GM19025 (cell line): ENCODE measurements around the gene BTBD16.

Experiments used
- ATAC-seq: cut with Tn5 transposase; IDR thresholded peaks from one replicate; pipeline ENCODE4 v1.9.1; 2021; ENCODE audit warnings: mild to moderate bottlenecking, low read depth, moderate library complexity; ENCODE audit not compliant: unreplicated experiment

The BTBD16 gene

DNA sequence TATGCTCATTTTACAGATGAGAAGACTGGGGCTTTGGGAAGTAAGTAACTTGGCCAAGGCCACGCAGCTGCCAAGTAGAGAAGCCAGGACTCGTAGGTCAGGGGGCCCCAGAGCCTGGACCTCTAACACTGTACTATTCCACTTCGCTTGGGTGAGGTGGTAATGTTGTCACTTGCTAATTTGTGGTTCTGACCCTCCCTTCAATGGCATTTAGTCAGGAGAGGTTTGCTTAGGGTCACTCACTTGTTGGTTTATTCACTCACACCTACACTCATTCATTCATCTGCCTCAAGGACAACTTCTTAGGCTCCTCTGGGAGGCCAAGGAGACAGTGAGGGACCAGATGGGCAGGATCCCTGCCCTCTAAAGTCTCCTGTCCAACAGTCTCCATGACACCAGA lies 21.3 kb downstream of the BTBD16 start:
- ATAC-seq: no peak

DNA sequence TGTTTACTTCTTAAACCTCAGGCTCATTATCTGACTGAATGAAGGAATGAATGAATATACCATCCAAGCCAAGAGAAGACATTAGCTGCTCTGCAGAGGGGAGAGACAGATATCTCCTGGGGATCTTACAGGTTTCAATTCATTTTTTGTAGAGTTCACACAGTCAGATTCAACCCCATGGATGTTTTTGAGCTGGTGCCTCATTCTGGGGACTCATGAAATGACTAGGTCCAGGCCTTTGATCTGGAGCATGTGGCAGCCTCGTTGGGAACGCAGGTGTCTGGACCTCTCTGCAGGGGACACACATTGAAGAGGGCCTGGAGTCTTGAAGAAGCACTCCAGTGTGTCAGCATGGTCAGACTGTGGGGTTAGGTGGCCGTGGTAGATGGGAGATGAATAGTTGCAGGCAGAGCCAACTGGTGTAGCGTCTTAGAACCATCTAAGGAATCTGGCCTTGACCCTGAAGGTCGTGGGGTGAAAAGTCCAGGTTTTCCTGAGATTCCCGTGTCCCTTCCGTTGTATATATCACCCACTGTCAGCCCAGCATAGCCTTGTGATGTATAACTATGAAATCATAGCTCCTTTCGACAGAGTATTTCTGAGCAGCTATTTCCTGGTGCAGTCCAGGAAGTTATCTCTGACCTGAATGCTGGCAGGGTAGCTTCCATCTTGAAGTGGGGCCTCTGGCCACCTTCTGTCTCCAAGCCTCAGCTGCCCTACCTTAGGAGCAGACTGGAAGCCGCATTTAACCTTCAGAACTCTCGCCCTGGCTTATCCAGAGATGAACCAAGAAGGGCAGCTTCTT lies 22.3 kb downstream of the BTBD16 start:
- ATAC-seq: no peak

DNA sequence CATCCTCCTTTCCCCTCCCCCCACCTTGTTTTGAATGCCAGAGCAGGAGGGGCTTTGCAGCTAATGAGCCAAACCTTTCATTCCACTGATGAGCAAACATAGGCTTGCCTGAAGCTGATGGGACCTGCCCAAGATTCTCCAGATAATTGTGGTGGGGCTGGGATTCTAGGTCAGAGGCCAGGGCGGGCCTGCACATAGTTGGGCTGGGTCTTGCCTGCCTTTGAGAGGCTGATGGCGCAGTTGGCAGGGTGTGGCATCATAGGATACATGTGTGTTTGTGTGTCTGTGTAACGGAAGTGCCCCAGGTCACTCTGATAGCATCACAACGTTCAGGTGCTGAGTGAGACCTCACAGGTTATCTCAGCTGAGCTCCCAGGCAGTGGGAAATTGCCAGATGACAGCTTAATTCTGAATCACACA lies 22.9 kb downstream of the BTBD16 start:
- no peak for ATAC-seq

DNA sequence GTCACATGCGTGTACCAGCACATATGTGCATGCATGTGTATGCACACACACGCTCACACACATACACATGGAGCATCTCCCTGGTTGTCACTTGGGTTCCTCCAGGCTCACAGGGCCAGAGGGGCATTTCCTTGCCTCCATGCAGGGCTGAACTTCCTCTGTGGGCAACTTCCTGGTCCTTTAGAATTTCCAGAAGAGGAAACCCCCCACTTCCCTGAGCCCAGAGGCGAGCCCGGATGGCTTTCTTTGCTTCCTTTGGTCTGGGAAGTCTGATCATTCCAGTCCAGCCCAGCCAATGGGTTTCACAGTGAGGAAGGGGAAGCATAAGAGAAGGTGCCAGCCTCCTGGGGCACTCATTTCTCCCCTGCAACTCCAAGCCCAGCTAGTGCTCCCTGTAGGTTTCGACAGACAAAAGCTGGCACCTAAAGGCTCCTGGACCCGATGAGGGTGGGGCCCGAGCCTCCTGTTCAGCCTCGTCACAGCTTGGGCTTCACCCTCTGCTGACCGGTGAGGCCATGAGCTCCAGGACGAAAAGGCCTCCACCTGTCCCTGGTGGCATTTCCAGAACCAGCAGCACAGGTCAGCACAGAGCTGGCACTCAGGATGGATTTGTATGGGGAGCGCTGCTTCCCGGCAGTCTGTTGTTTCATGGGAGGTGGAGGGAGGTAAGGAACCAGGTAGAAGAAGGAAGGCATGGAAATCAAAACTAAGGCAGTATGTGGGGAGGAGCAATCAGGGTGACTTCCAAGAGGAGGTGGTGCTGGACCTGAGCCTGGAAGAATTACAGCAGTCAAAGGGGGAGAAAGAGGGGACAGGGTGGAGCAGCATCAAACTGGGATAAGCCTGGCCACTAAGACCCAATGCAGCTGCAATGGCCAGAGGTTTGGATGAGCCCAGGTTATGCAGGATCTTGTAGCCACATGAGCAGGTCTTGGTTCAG lies 23.7 kb downstream of the BTBD16 start:
- ATAC-seq: no peak

DNA sequence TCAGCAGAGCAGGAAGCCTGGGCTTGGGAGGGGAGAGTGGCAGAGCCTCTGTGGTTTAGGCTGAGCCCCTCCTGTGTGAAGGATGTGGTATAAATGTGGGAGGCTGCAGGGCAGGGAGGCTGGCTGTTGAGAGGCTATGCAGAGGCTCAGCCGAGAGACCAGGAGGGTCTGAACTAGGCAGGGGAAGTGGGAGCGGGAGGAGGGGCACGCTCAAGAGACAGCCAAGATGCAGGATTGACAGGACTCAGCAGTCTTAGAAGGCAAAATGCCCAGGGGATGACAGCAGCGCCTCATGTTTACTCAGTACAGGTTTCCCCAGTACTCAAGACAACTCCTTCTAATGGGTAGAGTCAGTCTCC lies 24.3 kb downstream of the BTBD16 start:
- ATAC-seq: no peak

DNA sequence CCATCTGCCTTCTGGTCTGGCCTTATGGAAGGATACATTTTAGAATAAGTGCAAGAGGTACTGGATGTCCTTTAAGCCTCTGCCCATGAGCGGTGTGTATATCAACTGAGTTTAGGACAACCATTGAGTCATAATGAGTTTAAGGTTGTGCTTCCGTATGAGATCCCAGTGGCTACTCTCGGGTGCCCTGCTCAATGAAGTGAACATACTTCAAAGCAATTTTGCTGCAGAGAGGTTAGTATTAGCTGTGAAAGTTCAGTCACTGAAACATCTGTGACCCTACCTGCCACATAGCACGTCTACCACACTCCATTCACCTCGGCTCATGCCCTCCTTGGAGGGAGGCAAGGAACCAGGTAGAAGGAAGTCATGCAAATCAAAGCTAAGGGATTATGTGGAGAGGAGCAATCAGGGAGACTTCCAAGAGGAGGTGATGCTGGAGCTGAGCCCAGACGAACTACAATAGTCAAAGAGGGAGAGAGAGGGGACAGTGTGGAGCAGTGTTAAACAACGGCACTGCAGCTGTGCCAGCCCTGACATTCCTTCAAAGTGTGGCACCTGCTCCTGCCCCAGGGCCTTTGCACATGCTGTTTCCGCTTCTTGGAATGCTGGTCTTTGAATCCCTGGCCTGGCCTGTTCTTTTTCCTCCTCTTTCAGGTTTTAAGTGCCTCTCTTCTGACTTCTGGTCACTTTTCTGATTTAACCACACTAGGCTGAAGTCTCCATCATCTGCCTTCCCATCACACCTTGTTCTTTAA lies 25.4 kb downstream of the BTBD16 start:
- no peak for ATAC-seq

DNA sequence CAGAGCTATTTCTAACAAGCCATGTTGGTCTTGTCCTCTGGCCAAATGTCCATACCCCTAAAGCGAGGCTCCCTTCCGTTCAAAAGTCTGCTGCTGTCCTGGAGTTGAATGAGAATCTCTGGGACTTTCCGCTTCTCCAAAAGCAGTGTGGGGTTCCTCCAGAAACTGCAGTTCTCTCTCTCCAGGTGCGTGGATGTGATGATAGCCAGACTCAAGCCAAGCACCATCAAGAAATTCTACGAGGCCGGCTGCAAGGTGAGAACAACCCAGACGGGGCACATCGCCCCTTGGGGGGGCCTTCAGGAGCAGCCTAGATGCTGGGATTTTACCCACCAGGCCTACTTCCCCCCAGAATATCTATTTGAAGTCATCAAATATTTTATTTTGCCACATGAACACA lies 26.5 kb downstream of the BTBD16 start:
- no peak for ATAC-seq

DNA sequence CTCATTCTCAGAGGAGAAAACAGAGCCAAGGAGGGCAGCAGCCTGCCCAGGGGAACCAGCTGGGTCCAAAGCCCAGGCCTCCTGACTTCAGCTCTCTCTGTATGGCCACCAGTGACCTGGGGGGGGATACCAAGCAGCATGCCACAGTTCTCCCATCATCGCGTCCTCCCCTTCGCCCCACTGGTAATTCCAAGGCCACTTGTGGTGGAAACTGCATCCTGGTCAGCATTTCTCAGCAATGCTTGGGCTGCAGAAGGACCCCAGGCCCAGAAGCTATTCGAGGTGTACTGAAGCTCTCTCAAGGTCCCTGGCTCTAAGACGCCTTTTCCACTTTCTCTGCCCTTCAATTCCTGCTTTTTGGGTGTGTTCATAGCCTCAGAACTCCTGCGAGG lies 27.1 kb downstream of the BTBD16 start:
- ATAC-seq: no peak

DNA sequence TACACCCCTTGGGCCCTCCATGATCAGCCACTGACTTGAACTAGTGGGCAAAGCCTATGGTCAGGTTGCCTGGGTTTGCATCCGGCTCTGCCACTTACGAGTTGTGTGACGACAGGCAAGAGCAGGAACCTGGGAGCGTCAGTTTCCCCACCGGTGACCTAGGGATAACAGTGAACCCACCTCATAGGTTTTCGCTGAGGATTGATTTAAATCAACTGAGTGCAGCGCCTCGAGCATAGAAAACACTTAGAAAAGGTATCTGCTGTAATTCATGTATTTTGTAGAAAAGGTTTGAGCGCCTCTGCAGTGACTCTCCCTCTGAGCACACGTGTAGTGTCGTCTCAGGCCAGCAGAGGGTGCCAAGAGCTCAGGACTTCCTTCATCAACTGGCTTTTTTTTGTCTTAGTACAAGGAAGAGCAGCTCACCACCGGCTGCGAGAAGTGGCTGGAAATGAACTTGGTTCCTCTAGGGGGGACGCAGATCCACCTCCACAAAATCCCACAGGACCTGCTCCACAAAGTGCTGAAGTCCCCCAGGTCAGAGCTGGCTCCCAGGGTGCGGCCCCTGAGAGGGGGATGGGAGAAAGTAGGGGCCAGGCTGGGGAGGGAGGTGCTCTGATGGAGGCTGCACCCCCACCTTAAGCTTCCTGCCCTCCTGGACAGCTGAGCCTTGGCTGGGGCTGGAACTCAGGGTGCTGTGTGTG lies 27.7 kb downstream of the BTBD16 start:
- no peak for ATAC-seq

DNA sequence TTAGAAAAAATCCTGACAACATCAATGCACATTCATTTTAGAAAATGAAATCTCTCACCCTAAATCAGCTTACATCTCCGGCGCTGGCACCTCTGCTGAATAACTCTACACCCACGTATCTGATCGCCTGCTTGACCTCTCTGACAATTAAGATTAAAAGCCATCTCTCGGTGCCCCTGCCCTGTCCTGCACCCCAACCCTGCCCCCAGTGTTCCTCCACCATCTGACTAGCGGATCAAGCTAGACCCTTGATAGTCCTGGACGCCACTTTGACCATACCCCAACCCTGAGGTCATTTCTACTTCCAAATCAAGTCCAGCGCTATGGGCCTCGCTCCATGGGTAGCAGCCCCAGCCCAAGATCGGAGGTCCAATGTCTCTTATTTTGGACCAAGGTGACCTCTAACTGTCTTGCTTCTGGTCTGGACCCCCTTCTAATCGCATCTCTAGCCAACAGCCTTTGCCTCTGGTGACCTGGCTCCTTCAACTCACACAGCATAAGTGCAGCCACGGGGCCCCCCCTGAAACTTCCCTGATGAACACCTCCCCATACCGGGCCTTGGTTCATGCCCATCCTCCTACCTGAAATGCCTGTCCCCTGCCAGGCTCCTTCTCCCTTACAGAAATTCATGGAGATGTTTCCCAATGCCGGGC lies 28.5 kb downstream of the BTBD16 start:
- no peak for ATAC-seq

DNA sequence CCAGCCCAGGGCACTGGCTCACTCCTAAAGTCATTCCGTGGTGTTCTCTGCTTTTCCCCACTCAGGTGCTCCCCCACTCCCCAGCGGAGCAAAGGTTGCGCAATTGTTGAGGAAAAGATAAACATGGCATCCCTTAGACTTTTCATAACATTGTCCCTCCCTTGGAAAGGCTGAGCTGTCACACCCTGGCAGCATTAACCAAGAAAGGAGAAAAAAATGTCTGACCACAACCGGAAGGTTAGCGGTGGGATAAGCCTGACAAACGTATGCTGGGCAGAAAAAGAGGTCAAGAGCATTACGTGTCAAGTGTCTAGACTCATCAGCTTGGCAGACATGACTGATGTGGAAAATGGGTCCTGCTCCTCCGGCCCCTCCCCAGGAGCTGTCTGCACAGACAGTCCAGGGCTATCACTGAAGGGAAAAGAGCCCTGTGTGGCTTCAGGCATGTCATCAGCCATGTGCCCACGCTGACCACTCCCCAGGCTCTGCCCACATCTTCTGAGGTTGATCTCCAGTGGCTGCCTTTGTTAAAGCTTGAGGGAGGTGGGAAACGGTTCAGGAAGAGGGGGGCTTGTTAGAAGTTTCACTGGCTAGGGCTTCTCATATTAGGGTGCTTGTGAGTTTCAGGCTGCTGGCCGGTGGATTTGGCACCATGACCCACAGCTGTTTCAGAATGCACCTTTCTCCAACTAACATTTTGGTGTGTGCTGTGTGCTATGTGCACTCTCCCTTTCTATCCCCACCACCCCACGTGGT lies 30.1 kb downstream of the BTBD16 start:
- ATAC-seq: no peak

DNA sequence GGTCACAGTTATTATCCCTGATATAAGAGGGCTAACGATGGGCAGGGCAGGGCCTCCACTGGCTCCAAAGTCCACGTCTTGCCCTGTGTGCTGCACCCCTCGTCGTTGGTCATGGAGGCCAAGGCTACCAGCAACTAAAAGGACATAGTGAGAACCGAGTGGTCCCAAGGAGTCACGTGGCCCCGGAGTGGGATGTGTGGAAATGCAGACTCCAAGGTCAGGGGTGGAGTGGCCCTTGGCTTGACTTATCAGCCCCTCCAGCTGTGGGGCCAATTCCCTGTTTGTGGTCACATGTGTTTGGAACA lies 30.7 kb downstream of the BTBD16 start:
- no peak for ATAC-seq

DNA sequence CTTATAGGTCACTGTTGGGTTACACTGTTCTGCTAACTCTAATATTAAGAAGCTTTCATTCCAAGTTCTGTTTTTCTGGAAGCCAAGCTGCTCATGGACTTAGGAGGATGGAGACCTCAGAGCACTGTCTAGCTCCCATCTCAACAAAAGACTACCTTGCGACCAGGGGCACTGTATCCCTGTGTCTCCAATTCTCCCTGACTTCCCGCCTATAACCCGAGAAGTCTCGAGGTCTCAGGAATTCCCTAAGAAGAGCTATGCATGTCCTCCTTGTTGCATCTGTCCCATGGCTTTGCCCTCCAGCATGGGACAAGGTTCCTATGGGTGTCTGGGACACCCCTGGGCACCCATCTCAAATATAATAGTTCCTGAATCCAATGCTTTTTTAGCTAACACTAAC lies 31.2 kb downstream of the BTBD16 start:
- ATAC-seq: no peak

DNA sequence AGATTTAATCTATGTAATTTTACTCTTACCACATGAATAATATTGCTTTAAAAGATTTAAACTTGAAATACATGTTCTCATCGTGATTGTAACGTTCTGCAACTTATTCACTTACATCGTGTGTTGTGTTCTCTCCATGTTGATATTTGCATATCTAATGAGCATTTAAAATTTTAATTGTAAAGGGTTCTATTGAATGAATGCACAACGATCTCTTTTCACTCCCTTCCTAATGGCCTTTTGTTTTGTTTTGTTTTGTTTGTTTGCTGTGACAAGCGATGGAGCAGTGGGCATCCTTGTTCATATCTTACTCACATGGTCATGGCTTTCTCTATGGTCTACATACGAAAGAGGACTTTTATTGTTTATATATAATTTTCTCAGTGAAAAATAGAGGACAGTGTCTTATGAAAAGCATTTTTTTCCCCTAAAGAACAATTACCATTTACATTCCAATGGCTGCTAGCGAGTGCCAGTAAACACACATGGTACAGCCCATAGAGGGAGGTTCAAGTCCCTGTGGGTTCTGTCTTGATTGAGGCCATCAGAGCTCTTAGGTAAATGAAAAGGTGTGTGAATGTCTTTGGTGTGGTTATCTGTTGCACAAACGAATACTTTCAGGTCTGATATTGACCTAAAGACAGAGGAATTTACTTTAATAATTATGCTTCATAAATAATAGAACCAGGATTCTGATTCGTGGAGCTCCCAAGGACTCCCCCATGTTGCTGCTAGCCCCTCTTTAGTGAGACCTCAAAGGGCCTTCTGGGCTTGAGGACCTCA lies 32.4 kb downstream of the BTBD16 start:
- no peak for ATAC-seq

DNA sequence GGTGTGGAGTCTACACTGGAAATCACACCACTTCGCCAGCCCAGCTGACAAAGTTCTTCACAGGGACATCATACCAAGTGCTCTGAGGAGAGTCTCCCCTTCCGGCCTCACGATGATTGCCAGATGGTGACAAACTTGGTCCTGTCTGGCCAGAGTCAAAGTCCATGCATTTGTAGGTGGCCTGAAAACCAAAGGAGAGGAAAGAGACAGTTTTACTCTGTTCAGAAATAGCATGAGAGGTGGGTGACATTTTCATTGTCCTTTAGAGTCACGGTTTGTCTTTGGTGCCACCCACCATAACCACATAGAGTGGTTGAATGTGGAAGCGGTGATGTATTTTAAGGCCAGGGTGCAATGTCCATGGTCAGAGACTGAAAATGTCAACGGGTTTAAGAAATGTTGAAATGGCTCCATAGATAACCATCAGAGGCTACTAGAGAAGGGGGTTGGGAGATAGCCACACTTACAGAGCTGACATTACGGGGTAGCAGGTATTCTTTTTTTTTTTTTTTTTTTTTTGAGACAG lies 33.0 kb downstream of the BTBD16 start:
- ATAC-seq: no peak

DNA sequence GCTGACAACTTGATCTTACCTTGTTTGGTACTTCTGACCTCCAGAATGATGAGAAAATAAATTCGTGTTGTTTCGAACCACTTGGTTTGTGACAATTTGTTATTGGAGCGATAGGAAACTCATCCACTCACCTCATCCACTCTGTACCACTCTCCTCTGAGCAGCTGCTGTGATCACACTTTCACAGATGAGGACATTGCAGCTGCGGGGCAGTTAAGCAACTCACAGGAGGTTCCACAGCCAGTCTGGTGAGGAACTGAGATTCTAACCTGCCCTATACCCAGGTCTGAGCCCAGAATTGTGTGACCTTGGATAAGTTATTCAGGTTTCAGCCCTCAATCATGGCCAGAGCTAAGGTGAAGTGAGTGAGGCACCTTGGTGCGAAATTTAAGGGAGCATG lies 35.2 kb downstream of the BTBD16 start:
- no peak for ATAC-seq

DNA sequence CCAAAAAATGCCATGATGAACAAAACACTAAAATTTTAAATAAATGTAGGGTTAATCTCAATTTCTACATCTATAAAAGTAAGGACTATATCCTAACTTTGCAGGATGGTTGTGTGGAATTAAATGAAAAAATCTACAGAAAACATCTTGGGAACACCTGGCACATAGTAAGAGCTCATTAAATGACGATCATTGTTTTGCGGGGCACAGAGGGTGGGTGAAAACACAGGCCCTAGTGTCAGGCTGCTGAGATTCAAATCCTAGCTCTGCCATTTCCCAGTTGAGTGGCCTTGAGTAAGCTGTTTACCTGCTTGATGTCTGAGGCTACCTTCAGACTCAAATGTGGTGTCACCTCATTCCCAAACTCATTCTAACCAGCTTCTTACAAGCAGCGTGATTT lies 35.6 kb downstream of the BTBD16 start:
- ATAC-seq: no peak

DNA sequence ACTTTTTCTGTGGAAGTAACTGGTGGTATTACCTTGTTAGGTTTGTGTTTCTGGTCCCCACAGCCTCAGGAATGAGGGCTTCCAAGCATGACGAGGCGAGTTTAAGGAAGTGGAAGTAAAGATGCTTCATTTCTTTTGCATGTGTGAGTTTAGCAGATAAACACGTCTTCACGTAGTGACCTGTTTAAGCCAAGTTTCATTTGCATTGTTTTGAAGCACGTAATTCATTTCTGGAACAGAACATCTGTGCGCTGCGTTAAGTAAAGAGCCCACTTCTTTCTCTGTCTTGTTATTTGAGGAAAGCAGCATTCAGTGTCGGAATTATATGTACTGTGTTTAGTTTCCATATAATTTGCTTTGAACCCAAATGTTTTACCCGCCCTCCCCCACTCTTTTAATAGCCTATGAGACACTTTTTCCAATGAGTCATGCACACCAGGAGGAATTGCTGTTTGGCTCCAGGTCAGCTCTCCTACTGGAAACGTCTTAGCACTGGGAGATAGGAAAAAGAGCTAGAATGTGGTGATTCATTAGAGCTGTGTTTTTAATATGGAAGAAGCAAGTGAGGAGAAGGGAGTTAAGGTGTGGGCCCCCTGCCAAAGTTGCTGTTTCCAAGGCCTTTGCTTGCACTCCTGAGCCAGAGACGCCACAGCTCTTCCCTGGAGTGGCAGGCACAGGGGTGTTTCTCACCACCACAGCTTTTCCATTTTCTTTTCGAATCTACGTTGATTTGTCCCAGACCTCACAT lies 36.7 kb downstream of the BTBD16 start:
- ATAC-seq: no peak
